CD4-positive, alpha-beta T cell treated with Interleukin-6 at 100 ng/mL for 8 hours (primary cell): ENCODE results near the gene SLC15A1.

Experiments used
- DNase-seq: peaks from one replicate; pipeline ENCODE4 v3.0.0-alpha.2; 2020; ENCODE audit warnings: mixed read lengths, low spot score

The SLC15A1 gene

DNA sequence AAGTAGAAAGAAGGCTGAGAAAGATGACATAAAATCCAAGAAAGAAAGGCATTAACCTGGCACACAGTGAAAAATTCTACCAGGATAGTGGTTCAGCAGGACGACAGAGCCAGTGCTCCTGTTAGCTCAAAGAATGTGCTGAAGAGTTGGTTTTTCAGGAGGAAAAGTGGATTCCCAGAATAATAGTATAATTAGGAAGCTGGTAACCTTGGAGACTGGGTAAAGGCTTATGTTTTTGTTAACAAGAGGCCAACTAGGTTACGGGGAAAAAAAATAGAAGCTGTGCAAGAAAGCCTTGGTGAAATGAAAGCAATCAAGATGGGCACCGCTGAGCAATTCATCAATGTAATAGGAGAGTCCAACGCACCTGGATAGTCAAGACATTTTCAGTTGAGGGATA lies 54.7 kb downstream of the SLC15A1 start:
- DNase-seq: no peak

DNA sequence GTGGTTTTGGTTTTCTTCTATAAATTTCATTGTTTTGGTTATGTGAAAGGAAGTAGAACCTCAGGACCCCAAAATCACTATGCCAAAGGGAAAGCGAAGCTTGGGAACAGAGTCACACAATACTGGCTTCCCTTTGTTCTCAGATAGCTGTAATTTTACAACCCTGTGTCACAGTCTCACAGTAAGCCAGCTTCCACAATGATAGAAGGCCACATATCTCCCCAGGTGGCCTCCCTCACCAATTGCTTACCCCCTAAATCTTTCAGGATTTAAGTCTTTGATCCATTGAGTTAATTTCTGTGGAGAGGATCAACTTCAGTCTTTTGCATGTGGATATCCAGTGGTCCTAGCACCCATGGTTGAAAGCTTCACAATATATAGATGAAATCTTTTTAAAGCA lies 58.7 kb downstream of the SLC15A1 start:
- no peak for DNase-seq

GRCh38 chr13:98691360-98691759 lies 61.1 kb downstream of the SLC15A1 start:
- DNase-seq: no peak

DNA sequence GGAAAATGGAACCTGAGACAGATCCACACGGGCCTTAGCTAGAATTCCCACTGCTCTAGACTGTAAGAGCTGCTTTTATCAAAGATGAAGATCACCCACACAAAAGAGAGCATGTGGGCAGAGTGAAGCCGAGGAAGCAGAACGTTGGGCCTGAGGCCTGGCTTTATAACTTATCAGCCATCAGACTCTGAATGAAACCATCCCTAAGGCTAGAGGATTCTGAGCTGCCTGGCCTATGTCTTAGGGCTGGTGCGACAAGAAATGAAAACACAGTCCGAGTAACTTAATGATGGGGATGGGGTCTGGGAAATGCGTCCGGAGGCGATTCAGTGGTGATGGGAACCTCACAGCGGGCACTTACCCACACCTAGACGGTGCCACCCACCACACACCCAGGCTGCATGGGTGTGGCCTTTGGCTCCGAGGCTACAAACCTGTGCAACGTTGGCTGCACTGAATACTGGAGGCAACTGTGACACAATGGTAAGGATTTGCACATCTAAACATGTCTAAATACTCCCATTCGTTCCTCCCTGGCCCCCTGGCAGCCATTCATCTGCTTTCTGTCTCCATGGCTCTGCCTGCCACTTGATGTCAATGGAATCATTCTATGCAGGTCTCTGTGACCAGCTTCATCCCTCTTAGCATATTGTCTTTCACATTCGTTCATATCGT lies 62.0 kb downstream of the SLC15A1 start:
- no peak for DNase-seq

- no peak for DNase-seq
Measured at GRCh38 chr13:98689347-98689968, 63.0 kb downstream of the SLC15A1 start.

- no peak for DNase-seq
Measured at GRCh38 chr13:98688373-98688772, 64.1 kb downstream of the SLC15A1 start.

- DNase-seq: no peak
Measured at GRCh38 chr13:98687319-98687718, 65.2 kb downstream of the SLC15A1 start.

DNA sequence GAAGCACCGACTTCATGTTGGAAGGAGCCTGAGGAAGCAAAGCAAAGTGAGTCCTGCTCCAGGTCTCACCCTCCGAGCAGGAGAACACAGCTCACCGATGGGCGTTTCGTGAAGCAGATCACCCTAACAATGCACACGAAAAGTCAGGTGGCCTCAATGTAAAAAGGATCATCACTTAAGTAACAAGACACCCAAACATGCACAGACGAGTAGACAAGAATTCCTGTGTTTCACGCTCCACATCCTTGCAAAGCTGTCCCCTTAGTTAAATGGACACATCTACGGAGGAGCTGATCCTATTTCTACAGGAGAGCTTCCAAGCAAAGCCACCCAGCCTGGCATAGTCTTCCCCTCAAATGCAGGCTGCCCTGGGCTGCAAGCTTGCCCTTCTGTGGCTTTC lies 66.2 kb downstream of the SLC15A1 start:
- no peak for DNase-seq

DNA sequence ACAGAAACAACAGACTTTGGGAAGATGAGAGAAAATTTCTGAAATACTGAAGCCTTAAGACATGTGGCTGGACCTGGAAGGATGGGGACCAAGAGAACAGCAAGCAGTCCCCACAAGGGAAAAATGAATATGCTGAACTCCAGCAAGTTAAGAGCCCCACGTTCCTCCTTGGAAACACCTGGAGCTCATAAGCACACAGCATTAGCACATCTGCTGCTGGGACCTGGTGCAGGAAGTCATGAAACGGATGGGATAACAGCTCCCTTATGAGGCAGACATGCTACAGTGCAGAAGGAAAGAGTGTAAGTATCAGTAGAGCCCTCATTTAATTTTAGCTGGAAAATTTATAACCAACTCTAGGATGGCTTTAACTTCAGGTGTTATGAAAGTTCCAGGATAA lies 67.3 kb downstream of the SLC15A1 start:
- DNase-seq: no peak

DNA sequence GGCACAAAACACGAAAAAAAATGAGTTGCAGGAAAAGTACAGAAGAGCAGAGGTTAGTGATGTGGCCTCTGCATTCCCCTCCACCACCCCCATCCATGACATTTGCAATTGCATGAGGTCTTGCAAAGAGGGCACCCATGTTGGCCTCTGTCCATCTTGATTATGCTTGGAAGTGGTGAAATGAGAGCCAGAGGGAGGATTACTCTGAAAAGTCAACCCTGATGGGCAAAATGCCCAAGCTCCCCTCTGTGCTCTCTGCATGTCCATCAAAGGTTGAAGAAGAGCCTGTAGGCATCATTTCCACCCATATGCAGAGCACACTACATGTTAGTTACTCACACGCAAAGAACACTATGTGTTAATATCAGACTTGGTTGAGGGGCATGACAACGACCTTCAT lies 71.4 kb downstream of the SLC15A1 start:
- no peak for DNase-seq

- DNase-seq: no peak
Measured at GRCh38 chr13:98678741-98679140, 73.7 kb downstream of the SLC15A1 start.

DNA sequence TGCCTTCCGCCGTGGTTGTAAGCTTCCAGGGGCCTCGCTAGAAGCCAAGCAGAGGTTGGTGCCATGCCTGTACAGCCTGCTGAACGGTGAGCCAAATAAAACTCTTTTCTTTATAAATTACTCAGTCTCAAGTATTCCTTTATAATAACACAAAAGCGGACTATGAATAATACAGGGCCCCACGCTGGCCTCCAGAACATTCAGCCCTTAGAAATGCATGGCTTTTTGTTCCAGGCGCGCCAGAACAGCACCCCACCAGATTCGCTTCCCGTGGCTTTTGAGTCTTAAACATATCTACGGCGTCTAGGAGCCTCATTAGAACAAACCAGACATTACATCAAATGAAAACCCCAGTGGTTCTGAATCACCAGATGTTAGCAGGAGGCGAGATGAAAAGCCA lies 75.1 kb downstream of the SLC15A1 start:
- no peak for DNase-seq

GRCh38 chr13:98676239-98676638 lies 76.2 kb downstream of the SLC15A1 start:
- DNase-seq: no peak

DNA sequence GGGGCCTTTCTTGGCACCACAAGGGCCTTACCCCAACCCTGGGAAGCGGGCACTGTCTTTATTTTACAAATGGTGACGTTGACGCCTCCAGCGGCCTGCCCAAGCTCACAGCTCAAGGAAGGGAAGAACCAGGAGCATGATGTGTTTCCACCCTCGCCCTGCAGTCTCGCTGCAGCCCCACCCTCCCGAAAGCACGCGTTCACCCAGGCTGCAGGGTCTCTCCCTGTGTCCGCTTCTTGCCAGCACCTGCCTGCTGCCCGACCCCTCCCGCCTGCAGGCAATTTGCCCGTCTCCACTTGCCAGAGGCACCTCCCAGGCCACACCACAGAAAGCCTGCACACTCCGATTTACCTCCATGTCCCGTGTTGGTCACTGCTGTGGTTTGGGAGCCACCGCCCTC lies 76.6 kb downstream of the SLC15A1 start:
- no peak for DNase-seq

DNA sequence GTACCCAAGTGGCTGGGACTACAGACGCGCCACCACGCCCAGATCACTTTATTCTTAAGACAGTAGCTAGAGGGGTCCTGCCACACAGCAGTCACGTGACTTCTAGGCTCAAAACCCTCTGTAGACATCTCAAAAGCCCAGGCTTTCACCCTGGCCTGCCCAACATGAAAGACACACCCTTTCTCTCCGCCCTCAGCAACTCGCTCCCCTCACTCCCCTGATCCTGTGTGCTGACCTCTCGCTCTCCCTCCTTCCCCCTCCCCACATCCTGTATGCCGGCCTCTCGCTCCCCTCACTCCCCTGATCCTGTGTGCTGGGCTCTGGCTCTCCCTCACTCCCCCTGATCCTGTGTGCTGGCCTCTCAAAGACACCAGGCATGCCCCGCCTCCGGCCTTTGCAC lies 77.4 kb downstream of the SLC15A1 start:
- DNase-seq: no peak

DNA sequence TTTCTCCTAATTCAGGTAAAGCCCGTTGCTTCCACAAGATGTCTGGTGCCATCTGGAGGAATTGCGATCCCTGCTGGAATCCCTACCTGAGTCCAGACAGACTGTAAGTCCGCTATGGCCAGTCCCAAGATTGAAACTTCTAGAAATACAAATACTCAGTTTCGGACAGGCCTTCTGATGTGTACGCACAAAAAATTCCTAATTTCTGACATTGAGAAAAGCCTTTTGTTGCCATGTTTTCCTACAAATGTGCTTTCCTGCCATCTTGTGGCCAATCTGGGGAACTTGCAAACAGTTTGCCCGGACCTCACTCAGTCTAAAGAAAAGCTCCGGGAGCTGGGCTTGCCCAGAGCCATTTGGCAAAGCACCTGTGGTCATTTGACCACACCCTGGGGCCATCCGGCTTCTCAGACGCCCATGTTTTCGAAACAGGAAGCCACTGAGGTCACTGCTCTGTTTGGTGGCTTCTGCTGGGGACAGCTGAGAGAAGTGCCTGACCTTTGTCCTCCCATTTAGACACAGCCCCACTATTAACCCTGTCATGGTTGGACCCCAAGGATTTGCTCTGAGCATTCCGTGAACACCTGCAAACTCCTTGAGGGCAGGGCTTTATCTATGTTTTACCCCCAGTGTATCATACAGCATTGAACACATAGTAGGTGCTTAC lies 79.4 kb downstream of the SLC15A1 start:
- peak; percentile 46 for DNase-seq

DNA sequence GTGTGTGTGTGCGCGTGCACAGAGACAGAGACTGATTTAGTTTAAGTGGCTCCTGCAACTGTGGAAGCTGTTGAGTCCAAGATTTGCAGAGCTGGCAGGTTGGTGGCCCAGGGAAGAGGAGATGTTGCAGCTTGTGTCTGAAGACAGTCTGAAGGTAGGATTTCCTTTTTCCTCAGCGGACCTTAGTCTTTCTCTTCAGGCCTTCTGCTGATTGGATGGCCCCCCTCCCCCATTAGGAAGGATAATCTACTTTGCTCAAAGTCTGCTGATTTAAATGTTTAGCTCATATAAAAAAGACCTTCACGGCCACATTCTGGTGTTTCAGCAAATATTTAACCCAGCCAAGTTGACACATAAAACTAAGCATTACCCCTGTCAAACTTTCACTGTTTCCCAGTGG lies 84.3 kb downstream of the SLC15A1 start:
- no peak for DNase-seq

DNA sequence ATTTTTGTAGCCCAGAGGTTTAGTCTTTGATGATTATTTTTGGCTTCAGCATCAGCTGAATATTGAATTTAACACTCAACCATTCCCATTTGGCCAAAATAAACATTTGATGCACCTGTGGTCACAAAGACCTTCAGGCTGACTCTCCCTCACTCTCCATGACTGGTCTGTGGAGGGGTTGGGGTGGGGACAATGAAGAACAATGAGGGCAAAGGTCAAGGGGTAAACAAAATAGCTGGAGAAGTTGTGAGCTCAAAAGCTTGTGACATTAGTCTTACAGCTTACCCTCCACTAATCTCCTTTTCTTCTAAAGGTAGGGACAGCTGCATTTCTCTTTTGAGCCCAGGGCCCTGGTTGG lies 86.9 kb downstream of the SLC15A1 start:
- no peak for DNase-seq

GRCh38 chr13:98664924-98665637 lies 87.4 kb downstream of the SLC15A1 start:
- DNase-seq: no peak

GRCh38 chr13:98664510-98664909 lies 88.0 kb downstream of the SLC15A1 start:
- no peak for DNase-seq

- no peak for DNase-seq
Measured at GRCh38 chr13:98664047-98664446, 88.4 kb downstream of the SLC15A1 start.

DNA sequence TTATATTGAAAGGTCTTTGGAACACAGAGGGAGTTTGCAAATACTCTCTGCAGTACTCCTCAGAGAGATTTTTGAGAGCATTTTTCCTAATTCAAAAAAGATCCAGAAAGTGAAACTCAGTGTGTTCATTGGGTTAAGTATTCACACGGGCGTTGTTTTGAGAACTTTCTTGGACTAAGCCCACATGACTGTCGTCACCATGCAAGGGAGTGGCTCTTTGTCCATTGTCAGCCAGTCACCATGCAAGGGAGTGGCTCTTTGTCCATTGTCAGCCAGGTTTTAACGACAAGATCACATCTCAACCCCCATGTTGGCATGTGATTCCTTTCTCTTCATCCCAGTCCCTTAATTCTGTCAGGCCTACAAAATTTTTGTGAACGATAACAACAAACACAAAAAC lies 94.3 kb downstream of the SLC15A1 start:
- no peak for DNase-seq

- no peak for DNase-seq
Measured at GRCh38 chr13:98657506-98658085, 94.9 kb downstream of the SLC15A1 start.
